Measurements from ENCODE around the gene CBLB. TPM values are rescaled to one million over a fixed set of nuclear protein-coding genes. Genes with fewer than 3 reads are reported as not detected.
A peak's percentile ranks its signal among the peaks of the same experiment; 100 is the strongest.
"Not testable (repeated sequence)": the region's sequence is repeated elsewhere in the genome, so short reads cannot be mapped to it uniquely, and the experiment has no call there.

The CBLB gene
- total RNA-seq, 2 experiments from 2014 or later: 68.8 to 76.3 TPM

DNA sequence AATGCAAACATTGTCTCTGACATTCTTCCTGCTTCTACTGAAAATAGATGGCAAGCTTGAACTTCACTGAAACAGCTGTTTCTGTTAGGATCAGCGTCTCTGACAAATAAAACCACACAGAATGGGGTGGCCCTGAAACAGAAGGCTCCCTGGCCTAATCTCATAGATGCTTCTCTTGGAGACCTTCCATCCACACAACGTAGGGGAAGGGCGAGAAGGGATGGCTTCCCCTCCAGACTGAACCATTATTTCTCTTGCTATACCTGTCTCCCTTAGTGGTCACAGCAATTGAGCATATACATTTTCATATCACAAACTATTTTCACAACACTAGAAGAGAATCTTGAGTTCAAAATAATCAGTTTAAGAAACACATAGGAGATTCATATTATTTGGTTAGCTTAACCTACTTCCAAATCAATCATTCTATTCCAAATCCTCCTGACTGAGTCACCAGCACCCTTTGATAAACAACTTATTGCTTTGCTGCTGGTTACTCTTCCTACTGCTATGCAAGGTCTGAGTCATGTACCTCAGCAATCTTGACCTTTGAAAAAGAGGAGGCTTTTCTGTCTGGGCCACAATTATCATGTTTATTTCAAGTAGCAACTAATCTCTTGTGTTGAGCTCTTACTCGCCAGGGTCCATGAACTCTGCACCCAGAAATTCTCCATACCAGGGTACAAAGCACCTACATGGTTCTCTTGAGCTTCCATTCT, 45.5 kb downstream of the CBLB start:
- peaks cover 49% of the 10 kb centered on the region for H3K4me1 Mint-ChIP-seq
- POLR2A ChIA-PET: interaction anchor here (0.6 to 1.6 kb wide), 6 partner anchors 11 to 509 kb away, joined by 3 to 8 read pairs (median 3); partner anchors contain the start of gene CBLB

DNA sequence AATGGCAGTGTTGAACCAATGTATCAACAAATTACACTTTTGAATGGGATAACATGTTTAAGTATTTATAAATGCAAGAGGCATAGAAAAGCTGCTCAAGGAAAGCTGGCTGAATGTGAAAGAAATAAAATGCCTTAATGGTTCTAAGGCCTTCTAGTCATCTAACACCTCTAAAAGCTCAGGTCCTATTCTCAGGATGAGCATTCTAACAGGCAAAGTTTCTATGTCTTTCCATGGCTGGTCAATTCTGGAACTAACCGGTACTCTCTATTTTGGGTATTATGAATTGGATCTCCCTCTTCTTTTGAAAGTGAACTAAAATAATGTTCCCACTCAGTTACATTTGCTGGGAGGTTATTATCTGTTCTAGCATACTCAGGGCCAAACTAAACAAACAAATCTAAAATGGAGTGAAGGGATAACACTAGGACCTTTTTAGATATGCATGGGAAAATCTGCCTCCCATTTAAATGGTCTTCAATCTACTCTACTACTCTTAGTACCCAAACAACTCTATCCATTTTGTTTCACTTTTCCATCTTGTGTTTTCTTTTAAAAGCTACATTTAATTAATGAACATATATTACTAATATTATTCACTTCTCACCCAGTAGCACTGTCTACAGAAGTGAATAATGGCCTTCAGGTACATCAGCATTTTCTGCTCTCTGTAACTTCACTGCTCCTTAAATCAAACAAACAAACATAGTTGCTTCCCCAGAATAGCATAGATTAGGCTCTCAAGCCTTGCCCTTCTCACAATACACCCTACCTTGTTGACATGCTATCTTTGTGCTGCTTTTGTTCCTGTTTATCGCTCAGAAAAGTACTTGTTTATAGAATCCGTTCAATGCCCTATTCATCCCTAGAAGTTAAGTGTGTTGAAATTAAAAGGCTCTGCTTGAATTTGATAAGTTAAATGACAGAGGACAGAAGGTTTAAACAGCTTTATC, 46.4 kb downstream of the CBLB start:
- Mint-ChIP-seq H3K36me3 (ENCODE audit: low read depth) (peaks cover 57% of the 10 kb centered on the region), H3K27ac (peak overlapping the region; percentile 28), H3K4me3 (no peak overlapping the region), H3K4me1 (peaks cover 42% of the 10 kb centered on the region), H3K9me3 (no peaks in the 10 kb centered on the region), H3K27me3 (no peaks in the 10 kb centered on the region)
- CTCF ChIA-PET: no interaction called here
- POLR2A ChIA-PET: interaction anchor here (0.6 to 1.6 kb wide), 4 partner anchors 12 to 510 kb away, joined by 3 to 8 read pairs (median 3); no protein-coding TSS in a partner anchor
- DNase-seq: no peak

More for the DNA sequence above, 45.5 kb downstream of the CBLB start:
- DNase-seq: no peak
- H3K27ac Mint-ChIP-seq: peak overlapping the region; percentile 28
- no peaks in the 10 kb centered on the region for H3K9me3 Mint-ChIP-seq
- H3K36me3 Mint-ChIP-seq (ENCODE audit: low read depth): peaks cover 60% of the 10 kb centered on the region
- no peaks in the 10 kb centered on the region for H3K27me3 Mint-ChIP-seq
- CTCF ChIA-PET: no interaction called here
- H3K4me3 Mint-ChIP-seq: no peak overlapping the region

DNA sequence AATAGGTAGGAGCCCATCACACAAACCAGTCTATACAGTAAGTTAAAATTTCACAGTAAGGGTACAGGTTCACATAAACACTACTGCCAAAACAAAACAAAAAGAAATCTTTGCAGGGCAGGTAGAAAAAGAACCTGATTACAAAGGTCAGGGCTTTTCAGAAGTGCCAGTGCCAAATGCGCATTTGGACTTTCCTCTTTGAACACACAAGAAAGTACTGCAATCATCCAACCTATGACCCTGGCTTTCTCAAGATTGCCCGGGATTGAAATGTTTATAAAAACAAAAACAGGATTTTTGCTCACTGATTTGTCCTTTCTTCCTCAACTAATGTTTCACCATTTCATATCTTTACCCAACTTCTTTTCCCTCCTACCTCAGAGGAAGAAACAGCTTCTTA, 47.4 kb downstream of the CBLB start:
- ChIA-PET POLR2A (no interaction called here), CTCF (no interaction called here)
- H3K4me1 Mint-ChIP-seq: peaks cover 35% of the 10 kb centered on the region
- no peak overlapping the region for H3K4me3 Mint-ChIP-seq
- DNase-seq: no peak
- peaks cover 57% of the 10 kb centered on the region for H3K36me3 Mint-ChIP-seq (ENCODE audit: low read depth)
- H3K27me3 Mint-ChIP-seq: no peaks in the 10 kb centered on the region
- H3K9me3 Mint-ChIP-seq: no peaks in the 10 kb centered on the region
- no peak overlapping the region for H3K27ac Mint-ChIP-seq

DNA sequence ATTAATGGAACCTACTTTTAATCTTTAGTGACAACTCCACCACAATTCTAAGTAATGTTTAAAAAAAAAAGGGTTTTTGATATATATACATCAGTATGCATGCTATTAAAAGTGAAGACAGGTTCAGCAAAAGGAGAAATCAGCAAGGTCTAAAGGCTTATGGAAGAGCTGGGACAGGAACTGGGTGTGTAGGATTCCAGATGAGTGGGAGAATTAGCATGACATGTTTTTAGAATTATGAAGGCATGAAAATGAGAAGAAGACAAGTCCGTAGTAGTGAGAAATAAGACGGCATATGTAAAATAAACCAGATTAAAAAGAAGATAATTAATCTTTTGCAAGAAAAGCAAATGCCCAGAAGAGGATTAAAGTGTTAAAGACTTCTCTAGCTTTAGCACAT, 52.0 kb downstream of the CBLB start:
- CTCF ChIA-PET: interaction anchor here (0.6 kb wide), 1 partner anchor 73 kb away, joined by 3 read pairs; no protein-coding TSS in a partner anchor
- H3K27ac Mint-ChIP-seq: no peak overlapping the region
- peaks cover 10% of the 10 kb centered on the region for H3K4me1 Mint-ChIP-seq
- DNase-seq: no peak
- H3K4me3 Mint-ChIP-seq: no peak overlapping the region
- H3K27me3 Mint-ChIP-seq: no peaks in the 10 kb centered on the region
- POLR2A ChIA-PET: interaction anchor here (1.3 kb wide), 1 partner anchor 10 kb away, joined by 4 read pairs; no protein-coding TSS in a partner anchor
- H3K36me3 Mint-ChIP-seq (ENCODE audit: low read depth): peaks cover 50% of the 10 kb centered on the region
- peaks cover 4% of the 10 kb centered on the region for H3K9me3 Mint-ChIP-seq

DNA sequence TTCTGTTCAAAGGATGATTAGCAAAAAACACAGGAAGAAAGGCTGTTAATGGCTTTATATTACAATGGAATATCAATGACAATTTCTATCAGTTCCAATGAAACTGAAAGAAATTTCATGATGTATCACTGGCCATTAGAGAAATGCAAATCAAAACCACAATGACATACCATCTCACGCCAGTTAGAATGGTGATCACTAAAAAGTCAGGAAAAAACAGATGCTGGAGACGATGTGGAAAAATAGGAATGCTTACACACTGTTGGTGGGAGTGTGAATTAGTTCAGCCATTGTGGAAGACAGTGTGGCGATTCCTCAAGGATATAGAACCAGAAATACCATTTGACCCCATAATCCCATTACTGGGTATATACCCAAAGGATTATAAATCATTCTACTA, 53.5 kb downstream of the CBLB start:
- H3K27ac Mint-ChIP-seq, H3K9me3 Mint-ChIP-seq, CTCF ChIA-PET, DNase-seq, H3K4me3 Mint-ChIP-seq, H3K27me3 Mint-ChIP-seq, POLR2A ChIA-PET: not testable (repeated sequence)
- H3K36me3 Mint-ChIP-seq (ENCODE audit: low read depth): peaks cover 42% of the 10 kb centered on the region
- H3K4me1 Mint-ChIP-seq: peaks cover 10% of the 10 kb centered on the region

DNA sequence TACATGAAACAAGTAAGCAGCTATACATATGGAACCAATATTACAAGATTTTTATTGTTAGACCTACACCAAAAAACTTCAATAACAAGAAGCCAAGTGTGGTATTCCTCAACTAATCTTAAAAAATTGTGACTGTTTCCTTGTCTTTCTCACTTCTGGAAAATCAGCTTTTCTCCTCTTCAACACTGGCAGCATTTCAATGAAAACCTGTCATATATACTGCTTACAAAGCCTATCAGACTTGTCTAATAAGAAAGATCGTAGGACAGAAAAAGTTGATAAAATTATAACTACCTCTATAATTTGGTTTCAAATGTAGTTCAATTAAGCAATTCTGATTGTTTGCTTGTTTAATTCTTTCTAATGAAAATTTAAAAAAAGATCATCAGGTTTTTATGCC, 55.1 kb downstream of the CBLB start:
- Mint-ChIP-seq H3K4me3 (no peak overlapping the region), H3K27ac (no peak overlapping the region), H3K27me3 (no peaks in the 10 kb centered on the region), H3K36me3 (ENCODE audit: low read depth) (peaks cover 37% of the 10 kb centered on the region), H3K4me1 (peaks cover 15% of the 10 kb centered on the region), H3K9me3 (peaks cover 4% of the 10 kb centered on the region)
- ChIA-PET POLR2A (no interaction called here), CTCF (no interaction called here)
- DNase-seq: no peak

DNA sequence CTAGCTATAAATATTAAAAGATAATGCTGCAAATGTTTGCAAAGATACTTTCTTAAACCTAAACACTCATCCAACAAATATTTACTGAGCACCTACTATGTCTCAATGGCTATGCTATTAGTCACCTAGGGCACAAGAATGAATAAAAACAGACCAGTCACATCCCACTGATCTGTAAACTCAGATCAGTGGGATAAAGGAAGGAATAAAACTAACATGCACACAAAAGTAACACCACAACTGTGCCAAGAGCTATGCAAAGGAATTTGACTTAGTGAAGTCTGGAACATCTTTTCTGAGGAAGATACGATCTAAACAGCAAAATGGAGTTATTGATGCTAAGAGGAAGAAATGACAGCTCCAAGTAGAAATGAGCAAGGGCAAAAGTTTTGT, 56.6 kb downstream of the CBLB start:
- peaks cover 4% of the 10 kb centered on the region for H3K9me3 Mint-ChIP-seq
- no peak for DNase-seq
- H3K27ac Mint-ChIP-seq: no peak overlapping the region
- H3K36me3 Mint-ChIP-seq (ENCODE audit: low read depth): peaks cover 36% of the 10 kb centered on the region
- H3K27me3 Mint-ChIP-seq: no peaks in the 10 kb centered on the region
- H3K4me1 Mint-ChIP-seq: peaks cover 19% of the 10 kb centered on the region
- ChIA-PET CTCF (no interaction called here), POLR2A (no interaction called here)
- H3K4me3 Mint-ChIP-seq: no peak overlapping the region

DNA sequence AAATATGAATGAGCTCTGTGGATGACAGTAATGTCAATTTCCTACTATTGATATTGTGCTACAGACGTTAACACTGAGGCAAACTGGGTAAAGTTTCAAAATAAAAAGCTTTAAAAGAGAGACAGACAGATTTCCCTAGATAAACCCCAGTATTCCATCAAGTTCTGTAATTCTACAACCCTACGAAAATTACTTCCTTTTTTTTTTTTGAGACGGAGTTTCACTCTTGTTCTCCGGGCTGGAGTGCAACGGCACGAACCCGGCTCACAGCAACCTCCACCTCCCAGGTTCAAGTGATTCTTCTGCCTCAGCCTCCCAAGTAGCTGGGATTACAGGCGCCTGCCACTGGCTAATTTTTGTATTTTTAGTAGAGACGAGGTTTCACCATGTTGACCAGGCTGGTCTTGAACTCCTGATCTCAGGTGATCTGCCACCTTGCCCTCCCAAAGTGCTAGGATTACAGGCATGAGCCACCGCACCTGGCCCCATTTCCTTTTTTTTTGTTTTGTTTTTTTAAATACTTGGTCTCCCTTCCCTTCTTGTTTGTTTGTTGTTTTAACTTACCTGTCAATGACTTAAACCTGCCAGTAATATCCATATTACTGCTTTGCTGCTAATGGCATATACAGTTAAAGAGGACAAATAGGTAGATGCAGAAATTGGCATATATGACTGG, 57.2 kb downstream of the CBLB start:
- ChIA-PET POLR2A (interaction anchor here (0.6 kb wide), 1 partner anchor 308 kb away, joined by 4 read pairs; no protein-coding TSS in a partner anchor), CTCF (no interaction called here)
- Mint-ChIP-seq H3K4me1 (peaks cover 24% of the 10 kb centered on the region), H3K9me3 (peaks cover 4% of the 10 kb centered on the region), H3K27ac (no peak overlapping the region), H3K36me3 (ENCODE audit: low read depth) (peaks cover 31% of the 10 kb centered on the region), H3K27me3 (no peaks in the 10 kb centered on the region), H3K4me3 (no peak overlapping the region)
- DNase-seq: no peak

DNA sequence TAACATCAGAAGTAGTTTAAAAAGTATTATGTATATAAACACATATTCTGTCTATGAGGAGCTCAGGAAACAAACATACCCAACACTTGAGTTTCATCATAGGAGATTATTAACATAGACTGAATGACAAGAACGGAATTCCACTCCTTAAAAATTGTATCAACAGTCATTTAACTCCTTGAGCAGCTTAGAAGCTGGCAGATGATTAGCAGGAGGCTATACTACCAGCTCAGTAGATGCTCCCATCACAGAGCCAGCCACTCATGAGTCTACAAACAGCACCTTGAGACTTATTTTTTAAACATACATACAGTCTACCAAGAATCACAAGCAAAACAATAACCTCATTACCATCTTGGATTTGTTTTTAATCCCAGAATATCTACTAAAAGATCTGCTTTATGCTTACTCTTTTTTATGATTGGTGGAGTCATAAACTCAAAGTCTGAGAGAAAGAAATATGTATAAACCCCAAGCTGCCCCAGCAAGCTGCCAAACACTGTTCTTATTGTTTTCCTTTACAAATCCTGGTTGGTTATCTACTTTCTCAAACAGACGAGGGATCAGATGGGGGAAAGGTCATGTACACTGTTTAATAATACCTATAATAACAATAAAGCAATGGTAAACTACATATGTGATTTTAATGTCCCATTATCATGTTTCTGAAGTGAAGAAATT, 59.5 kb downstream of the CBLB start:
- POLR2A ChIA-PET: interaction anchor here (0.7 to 1.1 kb wide), 5 partner anchors 8 to 795 kb away, joined by 3 to 4 read pairs (median 3); no protein-coding TSS in a partner anchor
- H3K4me3 Mint-ChIP-seq: no peak overlapping the region
- H3K27ac Mint-ChIP-seq: no peak overlapping the region
- peaks cover 24% of the 10 kb centered on the region for H3K36me3 Mint-ChIP-seq (ENCODE audit: low read depth)
- no peaks in the 10 kb centered on the region for H3K9me3 Mint-ChIP-seq
- H3K4me1 Mint-ChIP-seq: peaks cover 43% of the 10 kb centered on the region
- no peak for DNase-seq
- CTCF ChIA-PET: no interaction called here
- no peaks in the 10 kb centered on the region for H3K27me3 Mint-ChIP-seq

DNA sequence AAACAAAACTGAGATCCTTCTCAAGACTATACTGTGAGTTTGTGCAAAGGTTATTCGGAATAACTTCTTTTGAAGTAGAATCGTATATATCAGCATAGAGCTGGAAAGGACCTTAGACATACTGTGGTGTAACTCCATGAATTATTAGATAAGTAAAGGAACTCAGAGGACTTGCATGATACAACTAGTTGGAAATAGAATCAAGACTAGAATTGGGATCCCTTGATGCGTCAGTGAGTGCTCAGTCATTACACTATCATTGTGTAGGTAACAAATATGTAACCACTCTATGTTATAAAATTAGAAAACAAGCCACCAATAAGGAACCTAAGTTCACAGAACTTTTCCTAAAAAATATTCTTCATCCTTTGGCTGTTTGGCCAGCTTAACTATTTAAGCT, 61.1 kb downstream of the CBLB start:
- H3K36me3 Mint-ChIP-seq (ENCODE audit: low read depth): peaks cover 23% of the 10 kb centered on the region
- POLR2A ChIA-PET: no interaction called here
- H3K27ac Mint-ChIP-seq: no peak overlapping the region
- H3K9me3 Mint-ChIP-seq: no peaks in the 10 kb centered on the region
- H3K27me3 Mint-ChIP-seq: no peaks in the 10 kb centered on the region
- H3K4me3 Mint-ChIP-seq: no peak overlapping the region
- H3K4me1 Mint-ChIP-seq: peaks cover 43% of the 10 kb centered on the region
- DNase-seq: no peak
- CTCF ChIA-PET: no interaction called here

DNA sequence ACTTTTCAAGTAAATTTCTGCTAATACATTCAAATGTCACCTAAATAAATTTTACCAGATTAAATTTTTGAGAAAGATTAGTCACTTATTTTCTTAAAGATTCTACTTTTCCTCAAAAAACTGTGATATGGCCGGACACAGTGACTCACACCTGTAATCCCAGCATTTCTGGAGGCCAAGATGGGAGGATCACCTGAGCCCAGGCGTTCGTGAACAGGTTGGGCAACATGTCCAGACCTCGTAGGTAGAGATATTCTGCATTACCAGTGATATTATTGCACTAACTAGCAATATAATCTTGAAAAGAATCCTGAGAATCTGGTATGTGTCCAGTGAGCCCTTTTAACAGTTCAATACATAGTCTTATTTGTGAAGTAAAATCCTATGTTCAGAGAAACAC, 61.7 kb downstream of the CBLB start:
- Mint-ChIP-seq H3K27ac (no peak overlapping the region), H3K27me3 (no peaks in the 10 kb centered on the region), H3K4me3 (no peak overlapping the region), H3K36me3 (ENCODE audit: low read depth) (peaks cover 20% of the 10 kb centered on the region), H3K4me1 (peaks cover 39% of the 10 kb centered on the region), H3K9me3 (no peaks in the 10 kb centered on the region)
- ChIA-PET POLR2A (no interaction called here), CTCF (no interaction called here)
- no peak for DNase-seq

DNA sequence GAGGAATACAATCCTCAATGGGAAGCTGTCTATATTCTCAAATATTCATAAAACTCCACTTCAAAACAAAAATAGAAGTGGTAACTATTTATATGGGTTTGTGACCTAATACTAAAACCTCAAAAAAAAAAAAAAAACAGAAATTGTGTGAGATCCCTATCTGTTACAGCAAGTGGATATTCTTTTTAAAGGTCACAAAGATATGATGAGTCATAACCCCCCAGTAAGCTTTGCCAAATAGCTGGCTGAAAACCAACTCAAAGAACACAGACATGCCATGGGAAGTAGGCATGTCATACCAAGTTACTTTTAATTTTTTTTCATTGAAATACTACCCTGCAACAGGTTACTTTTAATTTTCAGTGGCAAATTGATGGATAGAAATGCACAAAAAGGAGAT, 62.5 kb downstream of the CBLB start:
- Mint-ChIP-seq H3K4me1 (peaks cover 42% of the 10 kb centered on the region), H3K36me3 (ENCODE audit: low read depth) (peaks cover 16% of the 10 kb centered on the region), H3K27me3 (no peaks in the 10 kb centered on the region), H3K9me3 (no peaks in the 10 kb centered on the region), H3K27ac (peak overlapping the region; percentile 33), H3K4me3 (no peak overlapping the region)
- POLR2A ChIA-PET: interaction anchor here (1.0 kb wide), 1 partner anchor 62 kb away, joined by 3 read pairs; the partner anchor contains the start of gene CBLB
- no peak for DNase-seq
- CTCF ChIA-PET: interaction anchor here (0.6 kb wide), 1 partner anchor 92 kb away, joined by 4 read pairs; no protein-coding TSS in a partner anchor
